PC-9 (cell line): ENCODE measurements around the gene ACTR1B. TPM values are rescaled to one million over a fixed set of nuclear protein-coding genes. Genes with fewer than 3 reads are reported as not detected.
"Not testable (repeated sequence)": the region's sequence is repeated elsewhere in the genome, so short reads cannot be mapped to it uniquely, and the experiment has no call there.

Experiments used
- BruUV-seq: library from RNA; stranded (reverse); fragments of 400-500 nt; replicated peaks from 2 replicates; lab custom pipeline; 2021; lab: Mats Ljungman, UMichigan
- CTCF ChIA-PET: fragments of 300-600 bp; sonication (Branson Sonifier 250); formaldehyde crosslinking; loops from one replicate; lab custom pipeline; 2022; ENCODE audit warnings: antibody characterized with exemption; lab: Charles Lee
- POLR2A ChIA-PET: fragments of 300-600 bp; sonication (Branson Sonifier 250); formaldehyde crosslinking; loops from one replicate; lab custom pipeline; 2022; ENCODE audit warnings: antibody characterized with exemption; ENCODE audit not compliant: unreplicated experiment; lab: Charles Lee
- DNase-seq, 2 experiments: peaks; one replicate each; pipeline versions ENCODE4 v3.0.0 to v3.0.0-alpha.2; 2015 to 2022; ENCODE audit warnings: mixed read lengths in 1 of 2
- H2AFZ ChIP-seq: fragments of 200-600 bp; sonication (generic); 2 replicates; pipeline ENCODE4 v1.8.1; 2017; ENCODE audit warnings: antibody characterized with exemption
- H3F3A ChIP-seq: fragments of 200-600 bp; sonication (generic); 2 replicates; pipeline ENCODE4 v1.8.1; 2017; ENCODE audit warnings: antibody characterized with exemption, mild to moderate bottlenecking, low read depth; ENCODE audit not compliant: insufficient read depth
- H3K27ac ChIP-seq: fragments of 200-600 bp; sonication (generic); 2 replicates; pipeline ENCODE4 v1.6.1; 2016; ENCODE audit warnings: mixed run types
- H3K27me3 ChIP-seq: fragments of 200-600 bp; sonication (generic); 2 replicates; pipeline ENCODE4 v1.6.1; 2016; ENCODE audit warnings: low read depth, mixed run types; ENCODE audit not compliant: insufficient read depth
- H3K36me3 ChIP-seq: fragments of 200-600 bp; sonication (generic); 2 replicates; pipeline ENCODE4 v1.6.1; 2016; ENCODE audit warnings: low read depth, mixed run types
- H3K4me1 ChIP-seq: fragments of 200-600 bp; sonication (generic); replicated peaks from 2 replicates; pipeline ENCODE4 v1.6.1; 2016; ENCODE audit warnings: mixed run types; ENCODE audit not compliant: insufficient read depth
- H3K4me2 ChIP-seq: fragments of 200-600 bp; sonication (generic); 2 replicates; pipeline ENCODE4 v1.6.1; 2017; ENCODE audit warnings: mixed run types
- H3K4me3 ChIP-seq: fragments of 200-600 bp; sonication (generic); 2 replicates; pipeline ENCODE4 v1.6.1; 2016; ENCODE audit warnings: mixed run types
- H3K79me2 ChIP-seq: fragments of 200-600 bp; sonication (generic); 2 replicates; pipeline ENCODE4 v1.6.1; 2017; ENCODE audit warnings: low read depth, mixed run types
- H3K9me2 ChIP-seq: fragments of 200-600 bp; sonication (generic); 2 replicates; pipeline ENCODE4 v1.8.1; 2017; ENCODE audit warnings: mild to moderate bottlenecking; ENCODE audit not compliant: insufficient read depth
- H3K9me3 ChIP-seq: fragments of 200-600 bp; sonication (generic); 2 replicates; pipeline ENCODE4 v1.8.1; 2016; ENCODE audit warnings: low read depth; ENCODE audit not compliant: insufficient read depth
- H4K20me1 ChIP-seq: fragments of 200-600 bp; sonication (generic); 2 replicates; pipeline ENCODE4 v1.8.1; 2017; ENCODE audit not compliant: insufficient read depth
- EZH2 ChIP-seq: fragments of 200-600 bp; sonication (generic); IDR thresholded peaks from 2 replicates; pipeline ENCODE4 v1.8.0; 2017; ENCODE audit warnings: antibody characterized with exemption, low read depth
- intact Hi-C: fragments of 100-400 bp; cut with micrococcal nuclease; formaldehyde crosslinking; loops from one replicate; pipeline ENCODE4 v1.10.0; 2022; ENCODE audit not compliant: unreplicated experiment
- total RNA-seq: library from RNA; stranded (reverse); gene quantifications from 2 replicates; pipeline ENCODE4 v1.2.3, GENCODE V29; 2021
- TF ChIP-seq, protein P1 (sequence below): fragments of 200-600 bp; sonication (generic); conservative IDR thresholded peaks from 2 replicates; pipeline ENCODE4 v1.6.1; 2017; ENCODE audit warnings: mixed run types, antibody characterized with exemption, mild to moderate bottlenecking, moderate library complexity

The ACTR1B gene
- total RNA-seq, 1 experiment from 2014 or later: 49.9 TPM

DNA sequence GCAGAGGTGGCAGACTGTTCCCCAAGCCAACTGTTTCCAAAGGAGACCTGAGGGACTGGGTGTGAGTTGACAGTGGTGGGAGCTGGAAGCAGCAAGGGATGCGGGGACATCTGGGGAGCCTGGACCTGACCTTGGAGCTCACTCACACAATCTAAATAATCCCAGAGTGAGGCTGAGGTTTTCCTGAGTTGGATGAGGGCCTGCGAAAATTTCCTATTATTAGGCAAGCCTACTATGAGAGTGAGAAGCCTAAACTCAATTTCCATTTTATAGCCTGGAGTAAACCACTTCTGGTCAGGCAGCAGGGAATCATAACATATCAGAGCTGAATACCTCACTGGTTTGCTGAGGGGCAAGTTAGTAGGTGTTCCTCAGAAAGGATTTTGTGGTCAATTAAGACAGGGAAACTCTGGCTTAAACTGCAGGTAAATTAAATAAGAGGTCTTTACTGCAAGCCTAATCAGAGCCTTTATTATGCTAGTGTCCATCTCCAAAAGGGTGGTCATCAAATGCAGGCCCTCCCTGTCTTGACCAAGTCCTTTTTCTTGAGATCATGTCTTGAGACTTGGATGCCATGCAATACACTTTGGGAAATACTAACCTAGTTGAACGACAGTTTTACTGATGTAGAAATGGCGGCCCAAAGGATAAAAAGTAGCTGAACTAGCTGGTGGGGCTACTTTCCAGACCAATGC lies 19.7 kb downstream of the ACTR1B start:
- peaks cover 10% of the 10 kb centered on the region for H3K4me1 ChIP-seq

DNA sequence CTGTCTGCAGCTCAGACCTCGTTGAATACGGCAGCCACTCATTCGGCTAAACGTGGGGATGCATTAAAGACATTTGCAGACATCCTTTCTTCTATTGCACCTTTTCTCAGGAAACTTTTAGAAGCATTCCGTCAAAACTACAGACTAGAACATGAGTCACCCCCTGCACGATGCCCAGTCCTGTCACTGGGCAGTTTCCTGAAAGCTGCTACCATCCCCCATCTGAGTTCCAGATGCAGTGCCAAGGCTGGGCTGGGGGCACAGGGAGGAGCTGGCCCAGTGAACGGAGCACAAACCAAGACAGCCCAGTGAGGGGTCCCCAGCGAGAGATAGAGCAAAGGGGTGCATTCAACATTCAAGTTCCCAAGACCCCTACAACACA lies 37.8 kb downstream of the ACTR1B start:
- H3F3A ChIP-seq, H3K79me2 ChIP-seq, intact Hi-C loops, POLR2A ChIA-PET, DNase-seq, H2AFZ ChIP-seq, H3K36me3 ChIP-seq, H3K4me2 ChIP-seq, H4K20me1 ChIP-seq, BruUV-seq, H3K9me2 ChIP-seq, H3K27me3 ChIP-seq, H3K27ac ChIP-seq, CTCF ChIA-PET, H3K9me3 ChIP-seq, H3K4me3 ChIP-seq, H3K4me1 ChIP-seq: not testable (repeated sequence)

More for the DNA sequence above, 19.7 kb downstream of the ACTR1B start:
- peaks cover 20% of the 10 kb centered on the region for H3K36me3 ChIP-seq
- H3K4me3 ChIP-seq: no peak overlapping the region
- H3K27ac ChIP-seq: no peak overlapping the region
- no peaks in the 10 kb centered on the region for H4K20me1 ChIP-seq
- no peaks in the 10 kb centered on the region for H3K9me2 ChIP-seq
- CTCF ChIA-PET: interaction anchor here (0.6 kb wide), 1 partner anchor 61 kb away, joined by 3 read pairs; no protein-coding TSS in a partner anchor
- TF ChIP-seq, protein P1, sequence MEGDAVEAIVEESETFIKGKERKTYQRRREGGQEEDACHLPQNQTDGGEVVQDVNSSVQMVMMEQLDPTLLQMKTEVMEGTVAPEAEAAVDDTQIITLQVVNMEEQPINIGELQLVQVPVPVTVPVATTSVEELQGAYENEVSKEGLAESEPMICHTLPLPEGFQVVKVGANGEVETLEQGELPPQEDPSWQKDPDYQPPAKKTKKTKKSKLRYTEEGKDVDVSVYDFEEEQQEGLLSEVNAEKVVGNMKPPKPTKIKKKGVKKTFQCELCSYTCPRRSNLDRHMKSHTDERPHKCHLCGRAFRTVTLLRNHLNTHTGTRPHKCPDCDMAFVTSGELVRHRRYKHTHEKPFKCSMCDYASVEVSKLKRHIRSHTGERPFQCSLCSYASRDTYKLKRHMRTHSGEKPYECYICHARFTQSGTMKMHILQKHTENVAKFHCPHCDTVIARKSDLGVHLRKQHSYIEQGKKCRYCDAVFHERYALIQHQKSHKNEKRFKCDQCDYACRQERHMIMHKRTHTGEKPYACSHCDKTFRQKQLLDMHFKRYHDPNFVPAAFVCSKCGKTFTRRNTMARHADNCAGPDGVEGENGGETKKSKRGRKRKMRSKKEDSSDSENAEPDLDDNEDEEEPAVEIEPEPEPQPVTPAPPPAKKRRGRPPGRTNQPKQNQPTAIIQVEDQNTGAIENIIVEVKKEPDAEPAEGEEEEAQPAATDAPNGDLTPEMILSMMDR: no peak
- TF ChIP-seq EZH2: no peak
- POLR2A ChIA-PET: interaction anchor here (0.6 kb wide), 1 partner anchor 20 kb away, joined by 6 read pairs; the partner anchor contains the start of gene ACTR1B
- no peak overlapping the region for H2AFZ ChIP-seq
- H3K9me3 ChIP-seq: no peaks in the 10 kb centered on the region
- no peak for DNase-seq
- no peaks in the 10 kb centered on the region for H3K27me3 ChIP-seq
- H3F3A ChIP-seq: peaks cover 14% of the 10 kb centered on the region; the same call in 1 of the 2 replicates
- peaks cover 25% of the 10 kb centered on the region for H3K79me2 ChIP-seq
- no peak overlapping the region; the same call in 1 of the 2 replicates for H3K4me2 ChIP-seq
- intact Hi-C loops: loop anchor here (10.0 kb wide), 1 partner anchor 49 kb away; no protein-coding TSS in a partner anchor
- BruUV-seq: no TSS peak

DNA sequence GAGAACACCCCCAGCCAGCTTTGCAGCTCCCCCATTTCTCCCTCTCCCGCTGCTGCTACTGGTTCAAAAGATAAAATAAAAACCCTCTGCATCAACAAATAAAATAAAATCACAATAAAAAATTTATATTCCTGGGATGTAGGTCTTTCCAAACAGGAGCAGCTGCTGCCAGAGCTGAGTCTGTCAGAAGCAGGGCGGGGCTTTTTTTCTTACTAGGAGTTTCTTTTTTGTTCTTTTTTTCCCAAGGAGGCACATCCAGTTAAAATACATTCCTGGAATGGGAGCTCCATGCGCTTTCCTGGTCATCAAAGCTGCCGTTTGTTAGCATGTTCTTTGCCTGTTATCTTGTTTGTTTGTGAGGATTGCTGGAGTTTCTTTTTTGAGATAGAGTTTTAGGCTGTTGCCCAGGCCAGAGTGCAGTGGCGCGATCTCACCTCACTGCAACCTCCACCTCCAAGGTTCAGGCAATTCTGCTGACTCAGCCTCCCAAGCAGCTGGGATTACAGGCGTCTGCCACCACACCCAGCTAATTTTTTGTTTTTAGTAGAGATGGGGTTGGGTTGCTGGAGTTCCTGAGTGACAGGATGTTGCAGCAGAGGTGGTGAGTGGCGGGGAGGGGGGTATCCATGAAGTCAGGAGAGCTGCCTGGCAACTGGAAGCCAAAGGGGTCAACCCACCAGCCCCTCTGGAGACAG lies 38.3 kb downstream of the ACTR1B start:
- DNase-seq, H3K4me1 ChIP-seq, H3K27me3 ChIP-seq, H4K20me1 ChIP-seq, H3F3A ChIP-seq, H3K9me3 ChIP-seq, BruUV-seq, CTCF ChIA-PET, POLR2A ChIA-PET, H3K27ac ChIP-seq, H3K9me2 ChIP-seq, H3K36me3 ChIP-seq, H3K4me3 ChIP-seq, H3K4me2 ChIP-seq, H3K79me2 ChIP-seq, H2AFZ ChIP-seq, intact Hi-C loops: not testable (repeated sequence)

DNA sequence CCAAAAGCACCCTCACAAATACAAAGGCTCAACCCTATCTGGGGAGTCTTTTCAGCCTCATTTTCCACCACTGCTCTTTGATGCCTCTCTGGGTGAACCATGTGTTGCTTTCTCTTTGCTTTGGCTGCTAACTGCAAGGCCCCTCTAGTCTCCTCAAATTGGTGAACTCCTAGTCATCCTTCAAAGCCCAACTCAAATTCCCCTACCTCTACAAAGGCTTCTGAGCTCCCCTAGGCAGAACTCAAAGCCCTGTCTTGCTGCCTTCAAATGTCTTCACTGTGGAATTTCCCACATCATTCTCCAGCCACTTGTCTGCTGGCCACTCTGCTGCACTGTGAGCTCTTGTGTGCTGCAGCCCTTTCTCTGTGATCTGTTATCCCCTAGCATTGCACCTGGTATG lies 40.9 kb downstream of the ACTR1B start:
- H3K79me2 ChIP-seq, H3K4me3 ChIP-seq, H3K36me3 ChIP-seq, H3K27ac ChIP-seq, H3K9me2 ChIP-seq, BruUV-seq, H4K20me1 ChIP-seq, intact Hi-C loops, H3K4me1 ChIP-seq, POLR2A ChIA-PET, H3K4me2 ChIP-seq, H2AFZ ChIP-seq, H3K9me3 ChIP-seq, H3F3A ChIP-seq, H3K27me3 ChIP-seq, DNase-seq, CTCF ChIA-PET: not testable (repeated sequence)

DNA sequence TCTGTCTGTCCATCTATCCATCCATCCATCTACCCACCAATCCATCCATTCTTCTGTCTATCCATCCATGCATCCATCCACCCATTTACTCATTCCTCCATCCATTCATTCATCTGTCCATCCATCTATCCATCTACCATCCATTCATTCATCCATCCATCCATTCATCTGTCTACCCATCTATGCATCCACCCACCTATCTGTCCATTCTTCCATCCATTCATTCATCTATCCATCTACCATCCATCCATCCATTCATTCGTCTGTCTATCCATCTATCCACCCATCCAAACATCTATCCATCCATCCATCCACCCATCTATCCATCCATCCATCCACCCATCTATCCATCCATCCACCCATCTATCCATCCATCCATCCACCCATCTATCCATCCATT lies 43.4 kb downstream of the ACTR1B start:
- H2AFZ ChIP-seq, H3K9me3 ChIP-seq, H3K4me1 ChIP-seq, H3K79me2 ChIP-seq, H3K27me3 ChIP-seq, CTCF ChIA-PET, H3K4me3 ChIP-seq, BruUV-seq, H3K9me2 ChIP-seq, POLR2A ChIA-PET, H3K4me2 ChIP-seq, H3F3A ChIP-seq, H3K27ac ChIP-seq, intact Hi-C loops, DNase-seq, H3K36me3 ChIP-seq, H4K20me1 ChIP-seq: not testable (repeated sequence)

DNA sequence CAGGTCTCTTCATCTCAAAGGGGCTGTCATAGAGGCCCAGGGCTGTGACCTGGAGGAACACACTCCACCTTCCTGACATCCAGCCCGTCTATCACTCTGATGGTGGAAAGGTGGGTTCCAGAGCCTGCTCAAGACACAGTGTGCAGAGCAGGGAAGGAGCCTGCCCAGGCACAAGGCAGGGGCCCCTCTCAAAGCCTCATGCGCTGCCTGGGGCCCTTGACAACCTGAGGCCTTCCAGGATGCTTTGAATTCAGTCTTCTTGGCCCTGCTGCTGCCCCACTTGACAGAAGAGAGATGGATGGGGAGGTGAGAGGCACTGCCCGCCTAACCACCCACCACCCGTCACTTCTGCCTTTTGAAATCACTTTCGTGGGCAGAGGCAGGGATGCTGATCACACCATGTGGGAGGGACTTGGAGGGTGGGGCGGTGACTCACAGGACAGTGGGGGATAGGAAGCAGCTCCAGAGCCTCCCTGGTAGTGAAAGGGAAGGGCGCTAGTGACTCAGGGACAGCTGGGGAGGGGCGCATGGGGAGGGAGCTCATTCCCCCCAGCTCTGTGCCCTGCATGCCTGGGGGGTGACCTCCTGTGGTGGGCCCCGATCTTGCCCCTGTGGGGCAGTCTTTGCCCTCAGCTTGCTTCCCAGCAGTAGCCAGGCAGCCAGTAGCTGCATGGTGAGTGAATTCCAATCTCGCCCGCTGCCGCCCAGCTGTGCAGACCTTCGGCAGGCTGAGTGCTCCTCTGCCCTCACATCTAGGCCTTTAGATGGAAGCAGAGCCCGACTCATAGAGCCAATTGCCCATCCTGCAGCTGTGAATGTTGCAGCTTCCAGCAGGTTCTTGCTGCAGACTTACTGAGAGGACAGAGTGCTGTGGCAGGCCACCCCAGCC lies 44.7 kb downstream of the ACTR1B start:
- H3K4me2 ChIP-seq, H3K27me3 ChIP-seq, H3K4me1 ChIP-seq, H3K9me3 ChIP-seq, H2AFZ ChIP-seq, BruUV-seq, H3K27ac ChIP-seq, H3K79me2 ChIP-seq, intact Hi-C loops, H3K9me2 ChIP-seq, CTCF ChIA-PET, H3K36me3 ChIP-seq, H3K4me3 ChIP-seq, H4K20me1 ChIP-seq, H3F3A ChIP-seq: not testable (repeated sequence)
- POLR2A ChIA-PET: interaction anchor here (0.7 kb wide), 1 partner anchor 754 kb away, joined by 5 read pairs; no protein-coding TSS in a partner anchor
- DNase-seq: peak in 1 of 2 experiments; percentile 29
